ENCODE measurements around the gene FDCSP.

FDCSP gene

GRCh38 chr4:70195425-70195824 is 30.5 kb upstream of the FDCSP start, which contains the start of gene ODAM:
TSS of gene ODAM (plus strand) at chr4:70195725. CDS start at chr4:70196544, 819 bp downstream.
- DNase-seq, result no peak
- Histone ChIP-seq H3K9ac (ENCODE audit: low read length) (no peak within 1 kb of the TSS), H2AK5ac (ENCODE audit: low read length, severe bottlenecking) (no peak within 1 kb of the TSS), H2BK120ac (ENCODE audit: low read depth, low read length) (no peak within 1 kb of the TSS), H4K8ac (ENCODE audit: low read length) (no peak within 1 kb of the TSS), H3K18ac (ENCODE audit: low read depth in 1 of 2, low read length in 2 of 2) (no peak within 1 kb of the TSS), H3K79me1 (replicated peaks; ENCODE audit: low read length, poor library complexity, severe bottlenecking) (no peaks in the 10 kb centered on the region), H3K4me3 (ENCODE audit: insufficient read depth in 1 of 2, low read depth in 1 of 2, low read length in 2 of 2) (no peak within 1 kb of the TSS), H4K91ac (ENCODE audit: low read length) (no peak within 1 kb of the TSS), H3K4me2 (ENCODE audit: low read length, poor library complexity, severe bottlenecking) (no peak within 1 kb of the TSS), H3K4ac (ENCODE audit: low read depth in 1 of 2, low read length in 2 of 2) (no peak within 1 kb of the TSS), H2BK5ac (ENCODE audit: low read depth, low read length, poor library complexity, severe bottlenecking) (no peak within 1 kb of the TSS), H3K27me3 (ENCODE audit: control insufficient read depth in 1 of 2, insufficient read depth in 1 of 2, low read length in 2 of 2) (no peaks in the 10 kb centered on the region), H3K4me1 (ENCODE audit: control insufficient read depth, insufficient read depth, low read depth, low read length) (no peaks in the 10 kb centered on the region), H2BK15ac (ENCODE audit: low read depth, poor library complexity, severe bottlenecking) (no peak within 1 kb of the TSS), H3K36me3 (ENCODE audit: control insufficient read depth in 1 of 2, insufficient read depth in 2 of 2, low read depth in 1 of 2, low read length in 2 of 2) (no peaks in the 10 kb centered on the region), H3K9me3 (ENCODE audit: control insufficient read depth, low read length) (no peaks in the 10 kb centered on the region), H2AFZ (ENCODE audit: low read depth, low read length) (no peak within 1 kb of the TSS), H3K23ac (ENCODE audit: low read length in 2 of 2) (no peak within 1 kb of the TSS), H3K14ac (ENCODE audit: low read length in 2 of 2) (no peak within 1 kb of the TSS), H3K27ac (ENCODE audit: low read length, poor library complexity, severe bottlenecking) (no peak within 1 kb of the TSS), H2BK12ac (ENCODE audit: low read length in 2 of 2) (no peak within 1 kb of the TSS)
- WGBS, result 94% methylated on average over 1 of the region's 1 CpG

GRCh38 chr4:70196857-70197256 is 29.1 kb upstream of the FDCSP start:
- H3K4me1 ChIP-seq (ENCODE audit: control insufficient read depth, insufficient read depth, low read depth, low read length), result no peaks in the 10 kb centered on the region
- H3K27me3 ChIP-seq (ENCODE audit: control insufficient read depth in 1 of 2, insufficient read depth in 1 of 2, low read length in 2 of 2), result no peaks in the 10 kb centered on the region
- H2BK15ac ChIP-seq (ENCODE audit: low read depth, poor library complexity, severe bottlenecking), result no peak overlapping the region
- no peak overlapping the region for H4K91ac ChIP-seq (ENCODE audit: low read length)
- no peak overlapping the region for H3K9ac ChIP-seq (ENCODE audit: low read length)
- H2BK120ac ChIP-seq (ENCODE audit: low read depth, low read length), result no peak overlapping the region
- H3K4me2 ChIP-seq (ENCODE audit: low read length, poor library complexity, severe bottlenecking), result no peak overlapping the region
- H3K79me1 ChIP-seq (replicated peaks; ENCODE audit: low read length, poor library complexity, severe bottlenecking), result no peaks in the 10 kb centered on the region
- no peak overlapping the region for H2AK5ac ChIP-seq (ENCODE audit: low read length, severe bottlenecking)
- no CpG with 5 or more reads among the region's 2 CpGs for WGBS
- H3K9me3 ChIP-seq (ENCODE audit: control insufficient read depth, low read length), result no peaks in the 10 kb centered on the region
- no peak overlapping the region for H2BK5ac ChIP-seq (ENCODE audit: low read depth, low read length, poor library complexity, severe bottlenecking)
- H3K4ac ChIP-seq (ENCODE audit: low read depth in 1 of 2, low read length in 2 of 2), result no peak overlapping the region
- DNase-seq, result no peak
- no peak overlapping the region for H3K23ac ChIP-seq (ENCODE audit: low read length in 2 of 2)
- no peaks in the 10 kb centered on the region for H3K36me3 ChIP-seq (ENCODE audit: control insufficient read depth in 1 of 2, insufficient read depth in 2 of 2, low read depth in 1 of 2, low read length in 2 of 2)
- no peak overlapping the region for H2BK12ac ChIP-seq (ENCODE audit: low read length in 2 of 2)
- no peak overlapping the region for H2AFZ ChIP-seq (ENCODE audit: low read depth, low read length)
- H3K27ac ChIP-seq (ENCODE audit: low read length, poor library complexity, severe bottlenecking), result no peak overlapping the region
- H3K18ac ChIP-seq (ENCODE audit: low read depth in 1 of 2, low read length in 2 of 2), result no peak overlapping the region
- no peak overlapping the region for H3K4me3 ChIP-seq (ENCODE audit: insufficient read depth in 1 of 2, low read depth in 1 of 2, low read length in 2 of 2)
- no peak overlapping the region for H3K14ac ChIP-seq (ENCODE audit: low read length in 2 of 2)
- no peak overlapping the region for H4K8ac ChIP-seq (ENCODE audit: low read length)

GRCh38 chr4:70197842-70198241 is 28.1 kb upstream of the FDCSP start:
- Histone ChIP-seq H3K9me3 (ENCODE audit: control insufficient read depth, low read length) (no peaks in the 10 kb centered on the region), H3K27ac (ENCODE audit: low read length, poor library complexity, severe bottlenecking) (no peak overlapping the region), H2BK120ac (ENCODE audit: low read depth, low read length) (no peak overlapping the region), H2BK5ac (ENCODE audit: low read depth, low read length, poor library complexity, severe bottlenecking) (no peak overlapping the region), H2AFZ (ENCODE audit: low read depth, low read length) (no peak overlapping the region), H3K18ac (ENCODE audit: low read depth in 1 of 2, low read length in 2 of 2) (no peak overlapping the region), H3K27me3 (ENCODE audit: control insufficient read depth in 1 of 2, insufficient read depth in 1 of 2, low read length in 2 of 2) (no peaks in the 10 kb centered on the region), H3K4ac (ENCODE audit: low read depth in 1 of 2, low read length in 2 of 2) (no peak overlapping the region), H3K79me1 (replicated peaks; ENCODE audit: low read length, poor library complexity, severe bottlenecking) (no peaks in the 10 kb centered on the region), H4K91ac (ENCODE audit: low read length) (no peak overlapping the region), H4K8ac (ENCODE audit: low read length) (no peak overlapping the region), H3K9ac (ENCODE audit: low read length) (no peak overlapping the region), H3K4me3 (ENCODE audit: insufficient read depth in 1 of 2, low read depth in 1 of 2, low read length in 2 of 2) (no peak overlapping the region), H2BK15ac (ENCODE audit: low read depth, poor library complexity, severe bottlenecking) (no peak overlapping the region), H3K4me2 (ENCODE audit: low read length, poor library complexity, severe bottlenecking) (no peak overlapping the region), H3K4me1 (ENCODE audit: control insufficient read depth, insufficient read depth, low read depth, low read length) (no peaks in the 10 kb centered on the region), H3K14ac (ENCODE audit: low read length in 2 of 2) (no peak overlapping the region), H3K36me3 (ENCODE audit: control insufficient read depth in 1 of 2, insufficient read depth in 2 of 2, low read depth in 1 of 2, low read length in 2 of 2) (no peaks in the 10 kb centered on the region), H3K23ac (ENCODE audit: low read length in 2 of 2) (no peak overlapping the region), H2BK12ac (ENCODE audit: low read length in 2 of 2) (no peak overlapping the region), H2AK5ac (ENCODE audit: low read length, severe bottlenecking) (no peak overlapping the region)
- DNase-seq, result no peak
- WGBS, result no CpG with 5 or more reads among the region's 2 CpGs

DNA sequence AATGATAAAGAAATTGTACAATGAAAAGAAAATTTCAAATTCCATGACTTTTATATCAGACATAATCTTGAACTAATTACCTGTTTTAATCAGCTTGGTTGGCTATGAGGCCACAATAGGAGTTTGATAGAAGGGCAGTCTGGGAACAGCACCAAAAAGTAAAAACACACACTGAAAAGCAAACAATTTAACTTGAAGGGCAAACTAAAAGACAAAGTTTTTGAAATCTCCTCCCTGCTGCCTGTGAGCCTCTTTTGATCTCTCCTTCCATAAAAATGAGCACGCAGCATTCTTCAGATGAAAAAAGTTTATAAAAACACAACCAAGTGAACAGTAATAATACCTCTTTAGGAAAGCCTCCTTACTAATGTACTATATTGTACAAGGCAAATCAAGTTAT is 22.3 kb upstream of the FDCSP start:
- WGBS, result 63% methylated on average over 1 of the region's 1 CpG
- no peak overlapping the region for H4K8ac ChIP-seq (ENCODE audit: low read length)

More for the DNA sequence above, 22.3 kb upstream of the FDCSP start:
- H2BK120ac ChIP-seq (ENCODE audit: low read depth, low read length), result no peak overlapping the region
- no peak overlapping the region for H3K14ac ChIP-seq (ENCODE audit: low read length in 2 of 2)
- H2BK15ac ChIP-seq (ENCODE audit: low read depth, poor library complexity, severe bottlenecking), result no peak overlapping the region
- H3K23ac ChIP-seq (ENCODE audit: low read length in 2 of 2), result no peak overlapping the region
- H3K4me1 ChIP-seq (ENCODE audit: control insufficient read depth, insufficient read depth, low read depth, low read length), result no peaks in the 10 kb centered on the region
- no peak overlapping the region for H3K27ac ChIP-seq (ENCODE audit: low read length, poor library complexity, severe bottlenecking)
- H3K79me1 ChIP-seq (replicated peaks; ENCODE audit: low read length, poor library complexity, severe bottlenecking), result no peaks in the 10 kb centered on the region
- no peak for DNase-seq
- no peak overlapping the region for H3K9ac ChIP-seq (ENCODE audit: low read length)
- no peak overlapping the region for H2AK5ac ChIP-seq (ENCODE audit: low read length, severe bottlenecking)
- H4K91ac ChIP-seq (ENCODE audit: low read length), result no peak overlapping the region
- no peak overlapping the region for H2BK12ac ChIP-seq (ENCODE audit: low read length in 2 of 2)
- no peak overlapping the region for H3K4me3 ChIP-seq (ENCODE audit: insufficient read depth in 1 of 2, low read depth in 1 of 2, low read length in 2 of 2)
- no peaks in the 10 kb centered on the region for H3K27me3 ChIP-seq (ENCODE audit: control insufficient read depth in 1 of 2, insufficient read depth in 1 of 2, low read length in 2 of 2)
- no peak overlapping the region for H2AFZ ChIP-seq (ENCODE audit: low read depth, low read length)
- no peaks in the 10 kb centered on the region for H3K36me3 ChIP-seq (ENCODE audit: control insufficient read depth in 1 of 2, insufficient read depth in 2 of 2, low read depth in 1 of 2, low read length in 2 of 2)
- H3K4ac ChIP-seq (ENCODE audit: low read depth in 1 of 2, low read length in 2 of 2), result no peak overlapping the region
- H3K4me2 ChIP-seq (ENCODE audit: low read length, poor library complexity, severe bottlenecking), result no peak overlapping the region
- H3K9me3 ChIP-seq (ENCODE audit: control insufficient read depth, low read length), result no peaks in the 10 kb centered on the region
- H3K18ac ChIP-seq (ENCODE audit: low read depth in 1 of 2, low read length in 2 of 2), result no peak overlapping the region
- no peak overlapping the region for H2BK5ac ChIP-seq (ENCODE audit: low read depth, low read length, poor library complexity, severe bottlenecking)
